Lower leg skin (tissue), 4 donors: ENCODE measurements around the gene EPHA4. TPM values are rescaled to one million over a fixed set of nuclear protein-coding genes. Genes with fewer than 3 reads are reported as not detected.

Source experiments
- DNase-seq, 2 donors: peaks; one replicate each; pipeline ENCODE4 v3.0.0-alpha.2; 2019; ENCODE audit warnings: low spot score in 2 of 2
- H3K4me3 ChIP-seq: fragments of 200-600 bp; sonication (generic); 2 replicates; pipeline ENCODE4 v1.5.1; 2017; ENCODE audit warnings: mild to moderate bottlenecking, low read depth; ENCODE audit not compliant: poor library complexity, severe bottlenecking
- POLR2A ChIP-seq, 2 donors: fragments of 450-650 bp; IDR thresholded peaks; one replicate each; pipeline ENCODE4 v1.6.1; 2016 to 2017; ENCODE audit warnings: antibody characterized with exemption in 2 of 2, mild to moderate bottlenecking in 1 of 2, moderate library complexity in 1 of 2
- WGBS, 2 donors: methylation state at CpG; one replicate each; pipeline ENCODE4 v1.1.5; 2018; 5-methylcytosine and 5-hydroxymethylcytosine counted together
- intact Hi-C: fragments of 100-400 bp; cut with DNase I; formaldehyde crosslinking; loops from one replicate; pipeline ENCODE4 v1.15.0; 2023; ENCODE audit warnings: low total_unique reads
- total RNA-seq, 4 donors: library from RNA; depleted of rRNA; stranded (reverse); fragments of >200 nt; gene quantifications; one replicate each; pipeline ENCODE4 v1.1.0, GENCODE V29; 2016
- TF ChIP-seq, protein P1 (sequence below), 3 donors: fragments of 450-650 bp; IDR thresholded peaks; one replicate each; pipeline ENCODE4 v1.5.1; 2016; ENCODE audit warnings: antibody characterized with exemption in 3 of 3, mild to moderate bottlenecking in 3 of 3, moderate library complexity in 2 of 3

Gene EPHA4
- total RNA-seq, 4 donors from 2014 or later: 35.2 to 63.1 (median 53.7) TPM

DNA sequence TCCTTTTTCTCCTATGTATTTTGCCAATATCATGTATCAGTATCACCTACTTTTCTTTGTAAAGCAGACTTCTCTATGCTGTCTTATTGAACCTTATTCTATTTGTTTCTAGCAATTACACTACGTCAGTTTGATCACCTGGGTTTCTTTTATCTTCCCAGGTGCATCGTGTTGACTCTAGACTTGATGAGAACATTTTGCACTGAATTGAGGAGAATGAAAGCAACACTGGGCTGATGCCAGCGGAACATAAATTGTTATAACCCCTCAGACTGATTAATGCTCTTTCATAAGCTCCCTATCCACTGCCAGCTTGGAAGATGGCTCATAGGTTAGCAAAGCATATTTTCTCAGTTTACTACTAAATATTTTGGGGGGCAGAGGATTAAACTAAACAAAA lies 140.6 kb downstream of the EPHA4 start:
- intact Hi-C loops: no loop called here
- TF ChIP-seq, protein P1, sequence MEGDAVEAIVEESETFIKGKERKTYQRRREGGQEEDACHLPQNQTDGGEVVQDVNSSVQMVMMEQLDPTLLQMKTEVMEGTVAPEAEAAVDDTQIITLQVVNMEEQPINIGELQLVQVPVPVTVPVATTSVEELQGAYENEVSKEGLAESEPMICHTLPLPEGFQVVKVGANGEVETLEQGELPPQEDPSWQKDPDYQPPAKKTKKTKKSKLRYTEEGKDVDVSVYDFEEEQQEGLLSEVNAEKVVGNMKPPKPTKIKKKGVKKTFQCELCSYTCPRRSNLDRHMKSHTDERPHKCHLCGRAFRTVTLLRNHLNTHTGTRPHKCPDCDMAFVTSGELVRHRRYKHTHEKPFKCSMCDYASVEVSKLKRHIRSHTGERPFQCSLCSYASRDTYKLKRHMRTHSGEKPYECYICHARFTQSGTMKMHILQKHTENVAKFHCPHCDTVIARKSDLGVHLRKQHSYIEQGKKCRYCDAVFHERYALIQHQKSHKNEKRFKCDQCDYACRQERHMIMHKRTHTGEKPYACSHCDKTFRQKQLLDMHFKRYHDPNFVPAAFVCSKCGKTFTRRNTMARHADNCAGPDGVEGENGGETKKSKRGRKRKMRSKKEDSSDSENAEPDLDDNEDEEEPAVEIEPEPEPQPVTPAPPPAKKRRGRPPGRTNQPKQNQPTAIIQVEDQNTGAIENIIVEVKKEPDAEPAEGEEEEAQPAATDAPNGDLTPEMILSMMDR (IDR thresholded peaks at IDR 0.05): no peak
- TF ChIP-seq POLR2A (IDR thresholded peaks at IDR 0.05): no peak

DNA sequence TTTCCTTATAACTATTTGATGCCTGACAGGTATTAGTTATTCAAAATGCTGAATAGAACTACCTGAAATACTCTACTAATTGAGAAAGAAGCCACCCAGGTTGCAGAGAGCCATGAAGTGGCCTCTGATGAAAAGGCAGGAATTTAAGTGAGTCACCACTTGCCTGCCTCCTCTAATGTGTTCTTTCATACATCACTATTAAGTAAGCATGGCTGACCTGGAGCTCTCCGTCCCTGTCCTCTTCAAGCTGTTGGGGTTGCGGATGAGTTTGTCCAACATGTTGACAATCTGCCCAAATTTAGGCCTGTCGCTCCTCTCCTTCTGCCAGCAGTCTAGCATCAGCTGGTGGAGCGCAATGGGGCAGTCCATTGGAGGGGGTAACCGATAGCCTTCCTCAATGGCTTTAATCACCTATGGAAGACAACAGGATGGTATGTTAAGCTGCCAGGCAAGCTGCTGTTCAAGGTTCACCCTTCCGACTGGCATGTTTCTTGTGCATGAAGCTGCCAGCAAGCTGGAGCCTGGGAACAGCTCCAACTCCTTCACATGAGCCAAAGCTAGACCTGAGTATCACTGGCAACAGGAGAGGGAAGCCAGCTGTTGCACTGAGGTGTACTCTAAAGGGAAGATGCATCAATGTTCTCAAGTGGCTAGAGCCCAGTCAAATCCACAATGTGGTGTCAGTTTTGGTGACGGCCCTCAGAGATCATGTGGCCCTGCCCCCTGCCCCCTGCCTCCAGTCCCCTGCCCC lies 142.2 kb downstream of the EPHA4 start:
- intact Hi-C loops: no loop called here
- DNase-seq: peak in 1 of 2 donors; percentile 32
- no peak for TF ChIP-seq POLR2A (IDR thresholded peaks at IDR 0.05)
- TF ChIP-seq, protein P1 (IDR thresholded peaks at IDR 0.05): no peak
- WGBS, 2 donors: 81 to 82% methylated on average over 7 of the region's 7 CpGs
- H3K4me3 ChIP-seq: no peak overlapping the region

More for the DNA sequence above, 140.6 kb downstream of the EPHA4 start:
- WGBS, 2 donors: 57 to 75% methylated on average over 3 of the region's 3 CpGs
- H3K4me3 ChIP-seq: no peak overlapping the region
- no peak for DNase-seq

DNA sequence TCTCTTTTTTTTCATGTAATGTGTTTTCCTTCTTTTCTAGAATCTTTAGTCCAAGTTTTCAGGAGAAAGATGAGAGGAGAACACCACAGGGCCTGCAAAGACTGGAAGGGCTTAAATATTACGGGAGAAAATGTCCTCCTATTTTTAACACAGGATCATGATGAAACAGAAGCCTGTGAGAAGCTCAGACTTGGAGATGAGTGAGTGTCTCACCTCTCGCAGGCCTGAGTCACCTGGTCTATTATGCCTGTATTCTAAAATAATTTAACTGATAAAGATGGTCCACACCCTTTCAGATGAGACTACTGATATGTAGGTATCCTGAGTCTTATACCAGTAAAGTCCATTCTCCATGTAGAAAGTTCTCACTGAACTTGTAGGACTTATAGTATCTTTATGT lies 143.2 kb downstream of the EPHA4 start:
- DNase-seq: no peak
- H3K4me3 ChIP-seq: no peak overlapping the region
- no peak for TF ChIP-seq POLR2A (IDR thresholded peaks at IDR 0.05)
- intact Hi-C loops: no loop called here
- WGBS, 2 donors: 66 to 76% methylated on average over 2 of the region's 2 CpGs

DNA sequence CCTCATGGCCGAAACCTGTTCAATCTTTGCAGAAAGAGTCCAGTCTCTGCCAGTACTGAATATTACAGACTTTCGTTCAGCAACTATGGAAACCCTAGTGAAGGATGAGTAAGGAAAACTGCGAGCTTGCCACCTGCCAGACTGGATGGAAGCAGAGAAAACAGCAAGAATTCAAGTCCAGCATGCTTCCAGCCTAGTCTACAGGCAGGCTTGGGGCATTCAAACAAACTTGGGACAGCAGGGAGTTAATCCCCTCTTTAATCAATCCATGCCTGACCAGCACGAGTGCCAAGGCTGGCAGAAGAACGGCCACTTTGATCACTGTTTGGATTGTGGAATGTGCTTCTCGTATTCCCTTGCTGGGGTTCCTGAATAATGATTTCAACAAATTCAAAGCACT lies 145.2 kb downstream of the EPHA4 start:
- H3K4me3 ChIP-seq: no peak overlapping the region
- whole genome bisulfite sequencing, 2 donors: 74 to 75% methylated on average over 6 of the region's 6 CpGs
- no peak for DNase-seq
- intact Hi-C loops: no loop called here
- TF ChIP-seq POLR2A (IDR thresholded peaks at IDR 0.05): no peak
- TF ChIP-seq, protein P1 (IDR thresholded peaks at IDR 0.05): no peak

DNA sequence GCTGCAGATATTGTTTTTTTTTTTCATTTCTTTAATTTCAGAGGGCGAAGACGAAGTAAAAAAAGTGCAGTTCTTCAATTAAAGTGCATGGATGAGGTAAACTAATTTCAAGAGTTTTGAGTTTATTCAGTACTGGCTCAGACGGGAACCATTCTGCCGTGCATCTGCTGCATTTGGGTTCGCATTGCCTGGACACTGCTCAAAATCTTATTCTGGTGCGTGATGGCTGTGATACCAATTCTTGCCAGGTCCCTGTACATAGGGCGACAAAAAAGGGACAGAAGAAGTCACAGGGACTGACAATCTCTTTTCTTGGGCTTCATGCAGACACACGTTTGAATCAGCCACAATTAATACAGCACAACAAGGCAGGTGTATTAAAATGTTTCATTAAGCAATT lies 146.2 kb downstream of the EPHA4 start:
- WGBS, 2 donors: 93 to 98% methylated on average over 8 of the region's 8 CpGs
- intact Hi-C loops: no loop called here
- TF ChIP-seq POLR2A (IDR thresholded peaks at IDR 0.05): no peak
- TF ChIP-seq, protein P1 (IDR thresholded peaks at IDR 0.05): no peak
- no peak overlapping the region for H3K4me3 ChIP-seq
- DNase-seq: no peak

DNA sequence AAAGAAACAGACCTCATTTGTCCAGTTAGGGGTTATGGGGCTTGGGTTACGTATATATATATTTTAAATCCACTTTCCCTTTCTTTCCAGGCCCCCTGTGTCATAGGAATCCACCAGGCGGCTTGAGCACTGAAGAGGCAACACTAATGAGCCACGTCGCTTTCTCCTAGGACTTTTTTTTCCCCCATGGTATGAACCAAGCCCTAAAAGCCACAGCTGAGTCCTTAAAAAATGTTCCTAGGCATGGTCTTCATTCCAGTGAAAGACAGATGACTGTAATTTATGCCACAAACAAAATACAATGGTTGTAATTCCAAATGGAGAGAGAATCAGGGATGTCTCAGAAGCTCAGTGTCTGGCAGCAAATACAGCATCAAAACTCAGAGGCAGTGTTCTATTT lies 146.8 kb downstream of the EPHA4 start:
- intact Hi-C loops: no loop called here
- no peak for DNase-seq
- 88 to 95% methylated on average over 4 of the region's 4 CpGs for WGBS, 2 donors
- no peak for TF ChIP-seq POLR2A (IDR thresholded peaks at IDR 0.05)
- TF ChIP-seq, protein P1 (IDR thresholded peaks at IDR 0.05): no peak
- H3K4me3 ChIP-seq: no peak overlapping the region
